GM19463 (cell line): Measurements from ENCODE around the gene CCDC8.

Experiments used
- ATAC-seq: cut with Tn5 transposase; IDR thresholded peaks from one replicate; pipeline ENCODE4 v1.9.1; 2021; ENCODE audit warnings: mild to moderate bottlenecking, moderate library complexity; ENCODE audit not compliant: unreplicated experiment

Gene CCDC8

GRCh38 chr19:46361915-46362314, 51.4 kb downstream of the CCDC8 start:
- no peak for ATAC-seq
